ENCODE data around the gene ANO10. TPM values are rescaled to one million over a fixed set of nuclear protein-coding genes. Genes with fewer than 3 reads are reported as not detected.

Gene ANO10
- total RNA-seq, 2 donors from 2014 or later = 9.6 to 11.3 TPM

GRCh38 chr3:43390255-43390588 is 231.6 kb downstream of the ANO10 start:
- H3K36me3 ChIP-seq = no peaks in the 10 kb centered on the region
- H3K27ac ChIP-seq = peak overlapping the region; percentile 46 to 65
- H3K4me3 ChIP-seq = no peak overlapping the region
- no peak for TF ChIP-seq CTCF (IDR thresholded peaks at IDR 0.05)
- DNase-seq (ENCODE audit: low spot score) = no peak
- peaks cover 0 to 3% of the 10 kb centered on the region in 2 donors for H3K9me3 ChIP-seq
- no peaks in the 10 kb centered on the region for H3K27me3 ChIP-seq
- H3K4me1 ChIP-seq = peaks cover 0 to 44% of the 10 kb centered on the region in 2 donors

GRCh38 chr3:43389388-43390254 is 232.2 kb downstream of the ANO10 start:
- peak overlapping the region; percentile 46 to 65 for H3K27ac ChIP-seq
- no peaks in the 10 kb centered on the region for H3K27me3 ChIP-seq
- peaks cover 0 to 7% of the 10 kb centered on the region in 2 donors for H3K9me3 ChIP-seq
- no peaks in the 10 kb centered on the region for H3K36me3 ChIP-seq
- no peak overlapping the region for H3K4me3 ChIP-seq
- TF ChIP-seq CTCF (IDR thresholded peaks at IDR 0.05) = no peak
- peak; percentile 81 for DNase-seq (ENCODE audit: low spot score)
- H3K4me1 ChIP-seq = peaks cover 0 to 41% of the 10 kb centered on the region in 2 donors

- Histone ChIP-seq H3K36me3 (no peaks in the 10 kb centered on the region), H3K27me3 (no peaks in the 10 kb centered on the region), H3K4me3 (no peak overlapping the region), H3K9me3 (peaks cover 0 to 7% of the 10 kb centered on the region in 2 donors), H3K4me1 (peaks cover 0 to 34% of the 10 kb centered on the region in 2 donors), H3K27ac (peak overlapping the region; percentile 46 to 65)
- TF ChIP-seq CTCF (IDR thresholded peaks at IDR 0.05) = no peak
- DNase-seq (ENCODE audit: low spot score) = no peak
Measured at GRCh38 chr3:43388915-43389314, 232.9 kb downstream of the ANO10 start.

GRCh38 chr3:43388175-43388574 is 233.6 kb downstream of the ANO10 start:
- Histone ChIP-seq H3K27ac (no peak overlapping the region), H3K4me3 (no peak overlapping the region), H3K27me3 (no peaks in the 10 kb centered on the region), H3K4me1 (peaks cover 0 to 27% of the 10 kb centered on the region in 2 donors), H3K36me3 (no peaks in the 10 kb centered on the region), H3K9me3 (peaks cover 0 to 7% of the 10 kb centered on the region in 2 donors)
- DNase-seq (ENCODE audit: low spot score) = no peak
- no peak for TF ChIP-seq CTCF (IDR thresholded peaks at IDR 0.05)

- H3K4me3 ChIP-seq = no peak overlapping the region
- H3K9me3 ChIP-seq = no peaks in the 10 kb centered on the region
- H3K36me3 ChIP-seq = no peaks in the 10 kb centered on the region
- no peak for TF ChIP-seq CTCF (IDR thresholded peaks at IDR 0.05)
- H3K27ac ChIP-seq = no peak overlapping the region
- H3K4me1 ChIP-seq = peaks cover 0 to 23% of the 10 kb centered on the region in 2 donors
- no peaks in the 10 kb centered on the region for H3K27me3 ChIP-seq
- no peak for DNase-seq (ENCODE audit: low spot score)
Measured at GRCh38 chr3:43379343-43379742, 242.5 kb downstream of the ANO10 start.
